ENCODE measurements around the gene ZNF516. TPM values are rescaled to one million over a fixed set of nuclear protein-coding genes. Genes with fewer than 3 reads are reported as not detected.

ZNF516 gene
- total and polyA plus RNA-seq, 2 of the 13 experiments (the other 11 are each of a cell fraction or from before 2014, with no cell fraction given), result 16.6 to 18.7 TPM

DNA sequence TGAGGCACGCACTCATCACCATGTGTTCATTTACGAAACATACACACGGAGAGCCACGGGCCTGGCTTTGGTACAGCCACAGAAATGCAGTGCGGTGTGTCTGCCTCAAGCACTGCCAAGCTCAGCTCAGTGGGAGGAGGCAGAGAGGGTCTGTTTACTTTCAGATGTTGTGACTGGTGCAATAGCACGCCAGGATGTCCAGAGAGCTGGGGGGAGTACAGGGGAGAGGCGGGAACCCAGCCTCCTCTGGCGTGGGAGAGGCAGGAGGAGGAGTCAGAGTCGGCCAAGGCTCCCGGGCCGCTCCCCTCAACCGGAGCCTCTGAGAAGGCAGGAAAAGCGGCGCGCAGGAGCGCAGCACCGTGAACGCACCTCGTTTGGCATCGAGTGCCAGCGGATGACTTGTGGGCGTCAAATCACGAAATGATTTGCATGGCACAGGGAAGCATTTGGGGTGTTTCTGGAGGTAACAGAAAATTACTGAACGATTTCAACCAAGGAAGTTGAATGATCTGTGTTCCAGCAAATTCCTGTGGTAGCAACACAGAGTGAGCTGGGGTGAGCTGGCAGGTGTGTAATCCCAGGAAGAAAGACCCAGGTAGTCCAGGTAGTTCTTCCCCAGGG is 143.0 kb downstream of the ZNF516 start (continued):
- no peak for TF ChIP-seq GABPA (IDR thresholded peaks at IDR 0.05; ENCODE audit: low read depth, low read length)
- TF ChIP-seq GABPA (CRISPR knock-in tag; IDR thresholded peaks at IDR 0.05; ENCODE audit: low read depth), result no peak
- TF ChIP-seq ZNF431 (CRISPR knock-in tag; IDR thresholded peaks at IDR 0.05; ENCODE audit: borderline replicate concordance, low read depth), result no peak
- no peak for TF ChIP-seq BCLAF1 (IDR thresholded peaks at IDR 0.05)
- TF ChIP-seq ZNF670 (CRISPR knock-in tag; IDR thresholded peaks at IDR 0.05; ENCODE audit: borderline replicate concordance), result no peak
- no peak for TF ChIP-seq ZNF609 (CRISPR knock-in tag; IDR thresholded peaks at IDR 0.05; ENCODE audit: borderline replicate concordance)
- no peak for TF ChIP-seq KDM5B (CRISPR knock-in tag; IDR thresholded peaks at IDR 0.05; ENCODE audit: borderline replicate concordance)
- no peak for TF ChIP-seq FOXA1 (IDR thresholded peaks at IDR 0.05)
- peak; percentile 87 for TF ChIP-seq FOXA1 (CRISPR knock-in tag; IDR thresholded peaks at IDR 0.05)
- TF ChIP-seq CEBPB (IDR thresholded peaks at IDR 0.05; ENCODE audit: borderline replicate concordance, low read depth, low read length), result peak; percentile 79
- TF ChIP-seq ZNF709 (CRISPR knock-in tag; IDR thresholded peaks at IDR 0.05), result no peak
- TF ChIP-seq, protein P1, sequence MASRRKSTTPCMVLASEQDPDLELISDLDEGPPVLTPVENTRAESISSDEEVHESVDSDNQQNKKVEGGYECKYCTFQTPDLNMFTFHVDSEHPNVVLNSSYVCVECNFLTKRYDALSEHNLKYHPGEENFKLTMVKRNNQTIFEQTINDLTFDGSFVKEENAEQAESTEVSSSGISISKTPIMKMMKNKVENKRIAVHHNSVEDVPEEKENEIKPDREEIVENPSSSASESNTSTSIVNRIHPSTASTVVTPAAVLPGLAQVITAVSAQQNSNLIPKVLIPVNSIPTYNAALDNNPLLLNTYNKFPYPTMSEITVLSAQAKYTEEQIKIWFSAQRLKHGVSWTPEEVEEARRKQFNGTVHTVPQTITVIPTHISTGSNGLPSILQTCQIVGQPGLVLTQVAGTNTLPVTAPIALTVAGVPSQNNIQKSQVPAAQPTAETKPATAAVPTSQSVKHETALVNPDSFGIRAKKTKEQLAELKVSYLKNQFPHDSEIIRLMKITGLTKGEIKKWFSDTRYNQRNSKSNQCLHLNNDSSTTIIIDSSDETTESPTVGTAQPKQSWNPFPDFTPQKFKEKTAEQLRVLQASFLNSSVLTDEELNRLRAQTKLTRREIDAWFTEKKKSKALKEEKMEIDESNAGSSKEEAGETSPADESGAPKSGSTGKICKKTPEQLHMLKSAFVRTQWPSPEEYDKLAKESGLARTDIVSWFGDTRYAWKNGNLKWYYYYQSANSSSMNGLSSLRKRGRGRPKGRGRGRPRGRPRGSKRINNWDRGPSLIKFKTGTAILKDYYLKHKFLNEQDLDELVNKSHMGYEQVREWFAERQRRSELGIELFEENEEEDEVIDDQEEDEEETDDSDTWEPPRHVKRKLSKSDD (CRISPR knock-in tag; IDR thresholded peaks at IDR 0.05; ENCODE audit: low read depth), result no peak
- TF ChIP-seq TEAD3 (CRISPR knock-in tag; optimal IDR thresholded peaks at IDR 0.05; ENCODE audit: borderline replicate concordance), result peak; percentile 26
- TF ChIP-seq ZNF552 (CRISPR knock-in tag; IDR thresholded peaks at IDR 0.05; ENCODE audit: borderline replicate concordance), result no peak
- TF ChIP-seq HDAC1 (CRISPR knock-in tag; IDR thresholded peaks at IDR 0.05), result no peak
- no peak for TF ChIP-seq ZNF546 (CRISPR knock-in tag; conservative IDR thresholded peaks at IDR 0.05)
- TF ChIP-seq ZNF790 (CRISPR knock-in tag; IDR thresholded peaks at IDR 0.05; ENCODE audit: borderline replicate concordance), result no peak
- no peak for TF ChIP-seq ZSCAN9 (CRISPR knock-in tag; IDR thresholded peaks at IDR 0.05; ENCODE audit: borderline replicate concordance)
- TF ChIP-seq MEF2D (CRISPR knock-in tag; IDR thresholded peaks at IDR 0.05), result no peak
- no peak; the same call in 1 of the 2 replicates for TF ChIP-seq ZNF292 (CRISPR knock-in tag; IDR thresholded peaks at IDR 0.05; ENCODE audit: borderline replicate concordance, low read depth)
- TF ChIP-seq ARID2 (CRISPR knock-in tag; IDR thresholded peaks at IDR 0.05; ENCODE audit: borderline replicate concordance), result no peak
